SK-N-DZ (cell line): ENCODE results near the gene NUBP1.
"Not testable (repeated sequence)": the region's sequence is repeated elsewhere in the genome, so short reads cannot be mapped to it uniquely, and the experiment has no call there.

Experiments used
- DNase-seq: peaks from one replicate; pipeline ENCODE4 v3.0.0-alpha.2; 2015; ENCODE audit warnings: low spot score

Gene NUBP1

GRCh38 chr16:10751291-10751697 lies 7.7 kb downstream of the NUBP1 start:
- DNase-seq, result no peak

- no peak for DNase-seq
Measured at GRCh38 chr16:10752843-10753523, 9.3 kb downstream of the NUBP1 start.

- DNase-seq, result no peak
Measured at GRCh38 chr16:10753670-10754069, 10.0 kb downstream of the NUBP1 start.

- no peak for DNase-seq
Measured at GRCh38 chr16:10754941-10755340, 11.3 kb downstream of the NUBP1 start.

- no peak for DNase-seq
Measured at GRCh38 chr16:10756574-10756973, 12.9 kb downstream of the NUBP1 start.

GRCh38 chr16:10760858-10761257 lies 17.2 kb downstream of the NUBP1 start:
- DNase-seq, result no peak

GRCh38 chr16:10761373-10761772 lies 17.7 kb downstream of the NUBP1 start:
- no peak for DNase-seq

- DNase-seq, result no peak
Measured at GRCh38 chr16:10762336-10763016, 18.8 kb downstream of the NUBP1 start.

- no peak for DNase-seq
Measured at GRCh38 chr16:10763456-10763855, 19.8 kb downstream of the NUBP1 start.

GRCh38 chr16:10765772-10766171 lies 22.1 kb downstream of the NUBP1 start:
- no peak for DNase-seq

GRCh38 chr16:10767127-10767526 lies 23.5 kb downstream of the NUBP1 start:
- DNase-seq, result peak; percentile 20

- DNase-seq, result no peak
Measured at GRCh38 chr16:10769381-10769780, 25.7 kb downstream of the NUBP1 start.

- DNase-seq, result no peak
Measured at GRCh38 chr16:10770907-10771306, 27.3 kb downstream of the NUBP1 start.

- DNase-seq, result no peak
Measured at GRCh38 chr16:10776280-10776679, 32.6 kb downstream of the NUBP1 start.

GRCh38 chr16:10776923-10777322 lies 33.3 kb downstream of the NUBP1 start:
- not testable (repeated sequence) for DNase-seq

- DNase-seq, result no peak
Measured at GRCh38 chr16:10777356-10777755, 33.7 kb downstream of the NUBP1 start.

- DNase-seq, result not testable (repeated sequence)
Measured at GRCh38 chr16:10779908-10780307, 36.3 kb downstream of the NUBP1 start.

GRCh38 chr16:10780628-10781027 lies 37.0 kb downstream of the NUBP1 start:
- no peak for DNase-seq

GRCh38 chr16:10782628-10783027 lies 39.0 kb downstream of the NUBP1 start:
- no peak for DNase-seq

GRCh38 chr16:10787304-10787703 lies 43.7 kb downstream of the NUBP1 start:
- DNase-seq, result peak; percentile 91

GRCh38 chr16:10788630-10789029 lies 45.0 kb downstream of the NUBP1 start:
- DNase-seq, result not testable (repeated sequence)

- DNase-seq, result no peak
Measured at GRCh38 chr16:10791048-10791447, 47.4 kb downstream of the NUBP1 start.

GRCh38 chr16:10799736-10800135 lies 56.1 kb downstream of the NUBP1 start:
- no peak for DNase-seq
